NOMO-1 treated with DMSO at 0.1 percent for 48 hours (cell line): ENCODE results near the gene RUVBL1.
A peak's percentile ranks its signal among the peaks of the same experiment; 100 is the strongest.
"Not testable (repeated sequence)": the region's sequence is repeated elsewhere in the genome, so short reads cannot be mapped to it uniquely, and the experiment has no call there.

Experiments
- DNase-seq: peaks from one replicate; lab custom pipeline; 2025; ENCODE audit not compliant: unreplicated experiment; lab: John Stamatoyannopoulos, UW

RUVBL1 gene

GRCh38 chr3:128123538-128124368 lies at the start of gene RUVBL1:
RUVBL1 (minus strand) TSS chr3:128123812; CDS start chr3:128123724, 88 bp downstream.
- DNase-seq: peak; percentile 100

GRCh38 chr3:128173200-128173599 lies 49.6 kb upstream of the RUVBL1 start:
- DNase-seq: no peak

- peak; percentile 70 for DNase-seq
These were observed 47.4 kb upstream of the RUVBL1 start for GRCh38 chr3:128170866-128171516.

GRCh38 chr3:128168836-128169235 lies 45.2 kb upstream of the RUVBL1 start:
- DNase-seq: peak; percentile 78

- peak; percentile 78 for DNase-seq
These were observed 44.5 kb upstream of the RUVBL1 start for GRCh38 chr3:128167973-128168674.

- DNase-seq: no peak
These were observed 44.0 kb upstream of the RUVBL1 start for GRCh38 chr3:128167646-128167972.

GRCh38 chr3:128166971-128167453 lies 43.4 kb upstream of the RUVBL1 start:
- DNase-seq: no peak

GRCh38 chr3:128163432-128163831 lies 39.8 kb upstream of the RUVBL1 start:
- no peak for DNase-seq

GRCh38 chr3:128160661-128161060 lies 37.0 kb upstream of the RUVBL1 start:
- DNase-seq: no peak

GRCh38 chr3:128155616-128156360 lies 32.2 kb upstream of the RUVBL1 start:
- DNase-seq: peak; percentile 29

- not testable (repeated sequence) for DNase-seq
These were observed 30.7 kb upstream of the RUVBL1 start for GRCh38 chr3:128154354-128154753.

GRCh38 chr3:128153156-128154041 lies 29.8 kb upstream of the RUVBL1 start, which contains the start of gene EEFSEC:
EEFSEC (plus strand) TSS chr3:128153481; CDS start chr3:128153508, 27 bp downstream.
- peak; percentile 86 for DNase-seq

GRCh38 chr3:128152419-128153155 lies 29.0 kb upstream of the RUVBL1 start:
- DNase-seq: peak; percentile 86

GRCh38 chr3:128151758-128152274 lies 28.2 kb upstream of the RUVBL1 start:
- DNase-seq: no peak

GRCh38 chr3:128149650-128150049 lies 26.0 kb upstream of the RUVBL1 start:
- DNase-seq: no peak

GRCh38 chr3:128146201-128146600 lies 22.6 kb upstream of the RUVBL1 start:
- DNase-seq: no peak

- peak; percentile 97 for DNase-seq
These were observed 21.7 kb upstream of the RUVBL1 start for GRCh38 chr3:128145279-128145678.

- no peak for DNase-seq
These were observed 21.0 kb upstream of the RUVBL1 start for GRCh38 chr3:128144512-128145187.
